DND-41 (cell line): ENCODE measurements around the gene MEMO1.
A peak's percentile ranks its signal among the peaks of the same experiment; 100 is the strongest.

Source experiments
- ATAC-seq: fragments of 200-7000 bp; cut with Tn5 transposase; 3 replicates; pipeline ENCODE4 v1.9.1; 2021; ENCODE audit warnings: low read depth; ENCODE audit not compliant: insufficient read depth
- DNase-seq: peaks from one replicate; pipeline ENCODE4 v3.0.0-alpha.2; 2020
- H2AFZ ChIP-seq: 2 replicates; pipeline ENCODE4 v1.6.0; 2012; ENCODE audit warnings: low read depth, low read length
- H3K27ac ChIP-seq: 2 replicates; pipeline ENCODE4 v1.5.1; 2012; ENCODE audit warnings: low read length, inconsistent platforms
- H3K27me3 ChIP-seq: fragments of 200-600 bp; sonication (generic); 2 replicates; pipeline ENCODE4 v1.6.0; 2012; ENCODE audit warnings: low read length, mild to moderate bottlenecking, inconsistent platforms; ENCODE audit not compliant: insufficient read depth, poor library complexity
- H3K36me3 ChIP-seq: 2 replicates; pipeline ENCODE4 v1.5.1; 2012; ENCODE audit warnings: low read length, inconsistent platforms; ENCODE audit not compliant: insufficient read depth
- H3K4me1 ChIP-seq: 2 replicates; pipeline ENCODE4 v1.5.1; 2012; ENCODE audit warnings: mild to moderate bottlenecking, low read length; ENCODE audit not compliant: insufficient read depth
- H3K4me2 ChIP-seq: 2 replicates; pipeline ENCODE4 v1.6.0; 2012; ENCODE audit warnings: mild to moderate bottlenecking, moderate library complexity, low read length, inconsistent platforms; ENCODE audit not compliant: insufficient read depth
- H3K4me3 ChIP-seq, 2 experiments: fragments of 200-600 bp in 1 of 2; shearing (Covaris generic) in 1 of 2; 2 replicates each; pipeline ENCODE4 v1.5.1; 2012 to 2016; ENCODE audit warnings: inconsistent platforms in 2 of 2, low read length in 2 of 2, mild to moderate bottlenecking in 2 of 2, low read depth in 1 of 2, moderate library complexity in 1 of 2
- H3K79me2 ChIP-seq: 2 replicates; pipeline ENCODE4 v1.6.0; 2012; ENCODE audit warnings: low read length, inconsistent platforms; ENCODE audit not compliant: insufficient read depth
- H3K9ac ChIP-seq: 2 replicates; pipeline ENCODE4 v1.6.0; 2012; ENCODE audit warnings: low read depth, mild to moderate bottlenecking, inconsistent platforms, low read length, moderate library complexity
- H3K9me3 ChIP-seq: 2 replicates; pipeline ENCODE4 v1.5.1; 2012; ENCODE audit warnings: low read length, moderate library complexity, mild to moderate bottlenecking, inconsistent platforms; ENCODE audit not compliant: insufficient read depth, severe bottlenecking
- H4K20me1 ChIP-seq: 2 replicates; pipeline ENCODE4 v1.6.0; 2012; ENCODE audit warnings: low read length; ENCODE audit not compliant: insufficient read depth
- EZH2 ChIP-seq: IDR thresholded peaks from 3 replicates; pipeline ENCODE4 v1.6.1; 2012; ENCODE audit warnings: borderline replicate concordance, low read depth, mild to moderate bottlenecking, moderate library complexity, low read length, inconsistent platforms; ENCODE audit not compliant: severe bottlenecking
- TF ChIP-seq, protein P1 (sequence below): IDR thresholded peaks from 2 replicates; pipeline ENCODE4 v1.5.1; 2012; ENCODE audit warnings: borderline replicate concordance, low read length, moderate library complexity, mild to moderate bottlenecking; ENCODE audit not compliant: poor library complexity, severe bottlenecking; ENCODE audit errors: extremely low read depth

Gene MEMO1

DNA sequence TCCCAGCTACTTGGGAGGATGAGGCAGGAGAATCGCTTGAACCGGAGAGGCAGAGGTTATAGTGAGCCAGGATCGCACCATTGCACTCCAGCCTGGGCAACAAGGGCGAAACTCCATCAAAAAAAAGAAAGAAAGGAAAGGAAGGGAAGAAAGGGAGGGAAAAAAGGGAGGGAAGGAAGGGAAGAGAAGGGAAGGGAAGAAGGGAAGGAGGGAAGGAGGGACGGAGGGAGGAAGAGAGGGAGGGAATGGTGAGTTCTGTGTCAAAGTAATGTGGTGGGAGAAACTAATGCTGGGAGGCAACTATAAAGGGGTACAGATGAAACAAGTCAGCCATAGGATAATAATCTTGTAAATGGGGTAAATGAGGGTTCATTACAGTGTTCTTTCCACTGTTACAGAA is 45.7 kb downstream of the MEMO1 start:
- Histone ChIP-seq H2AFZ (no peak overlapping the region), H3K27ac (no peak overlapping the region), H3K27me3 (no peaks in the 10 kb centered on the region), H3K9ac (no peak overlapping the region), H3K4me1 (no peaks in the 10 kb centered on the region), H3K4me3 (no peak overlapping the region), H3K9me3 (no peaks in the 10 kb centered on the region), H4K20me1 (peaks cover 15% of the 10 kb centered on the region), H3K79me2 (peaks cover 67% of the 10 kb centered on the region), H3K4me2 (no peak overlapping the region), H3K36me3 (peaks cover 3% of the 10 kb centered on the region; the same call in 1 of the 2 replicates)
- ATAC-seq (no peak), DNase-seq (no peak)
- TF ChIP-seq, protein P1, sequence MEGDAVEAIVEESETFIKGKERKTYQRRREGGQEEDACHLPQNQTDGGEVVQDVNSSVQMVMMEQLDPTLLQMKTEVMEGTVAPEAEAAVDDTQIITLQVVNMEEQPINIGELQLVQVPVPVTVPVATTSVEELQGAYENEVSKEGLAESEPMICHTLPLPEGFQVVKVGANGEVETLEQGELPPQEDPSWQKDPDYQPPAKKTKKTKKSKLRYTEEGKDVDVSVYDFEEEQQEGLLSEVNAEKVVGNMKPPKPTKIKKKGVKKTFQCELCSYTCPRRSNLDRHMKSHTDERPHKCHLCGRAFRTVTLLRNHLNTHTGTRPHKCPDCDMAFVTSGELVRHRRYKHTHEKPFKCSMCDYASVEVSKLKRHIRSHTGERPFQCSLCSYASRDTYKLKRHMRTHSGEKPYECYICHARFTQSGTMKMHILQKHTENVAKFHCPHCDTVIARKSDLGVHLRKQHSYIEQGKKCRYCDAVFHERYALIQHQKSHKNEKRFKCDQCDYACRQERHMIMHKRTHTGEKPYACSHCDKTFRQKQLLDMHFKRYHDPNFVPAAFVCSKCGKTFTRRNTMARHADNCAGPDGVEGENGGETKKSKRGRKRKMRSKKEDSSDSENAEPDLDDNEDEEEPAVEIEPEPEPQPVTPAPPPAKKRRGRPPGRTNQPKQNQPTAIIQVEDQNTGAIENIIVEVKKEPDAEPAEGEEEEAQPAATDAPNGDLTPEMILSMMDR = no peak
- no peak for TF ChIP-seq EZH2

DNA sequence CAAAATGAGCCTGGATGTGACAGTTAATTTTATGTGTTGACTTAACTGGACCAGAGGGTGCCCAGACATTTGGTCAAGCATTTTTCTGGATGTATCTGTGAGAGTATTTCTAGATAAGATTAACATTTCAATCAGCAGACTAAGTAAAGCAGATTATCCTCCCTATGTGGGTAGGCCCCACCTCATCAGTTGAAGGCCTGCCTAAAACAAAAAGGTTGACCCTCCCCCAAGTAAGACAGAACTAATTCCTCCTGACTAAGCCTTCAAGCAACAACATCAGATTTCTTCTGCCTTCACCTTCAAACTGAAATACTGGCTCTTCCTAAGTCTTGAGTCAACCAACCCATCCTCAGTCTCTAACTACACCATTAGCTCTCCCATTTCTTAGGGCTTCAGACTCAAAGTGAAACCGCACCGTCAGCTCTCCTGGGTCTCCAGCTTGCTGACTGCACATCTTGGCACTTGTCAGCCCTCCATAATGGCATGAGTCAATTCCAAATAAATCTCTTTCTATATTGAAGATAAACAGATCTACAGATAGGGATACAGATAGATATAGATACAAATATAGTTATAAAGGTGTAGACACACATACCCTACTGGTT is 47.9 kb downstream of the MEMO1 start:
- Histone ChIP-seq H3K36me3 (peaks cover 3% of the 10 kb centered on the region; the same call in 1 of the 2 replicates), H3K27me3 (no peaks in the 10 kb centered on the region), H3K79me2 (peaks cover 79% of the 10 kb centered on the region), H3K4me1 (no peaks in the 10 kb centered on the region), H3K4me3 (no peak overlapping the region), H3K9me3 (no peaks in the 10 kb centered on the region), H3K4me2 (no peak overlapping the region), H4K20me1 (peaks cover 22% of the 10 kb centered on the region), H3K27ac (no peak overlapping the region), H2AFZ (no peak overlapping the region), H3K9ac (no peak overlapping the region)
- ATAC-seq = no peak
- no peak for DNase-seq
- TF ChIP-seq, protein P1 = no peak
- TF ChIP-seq EZH2 = no peak

DNA sequence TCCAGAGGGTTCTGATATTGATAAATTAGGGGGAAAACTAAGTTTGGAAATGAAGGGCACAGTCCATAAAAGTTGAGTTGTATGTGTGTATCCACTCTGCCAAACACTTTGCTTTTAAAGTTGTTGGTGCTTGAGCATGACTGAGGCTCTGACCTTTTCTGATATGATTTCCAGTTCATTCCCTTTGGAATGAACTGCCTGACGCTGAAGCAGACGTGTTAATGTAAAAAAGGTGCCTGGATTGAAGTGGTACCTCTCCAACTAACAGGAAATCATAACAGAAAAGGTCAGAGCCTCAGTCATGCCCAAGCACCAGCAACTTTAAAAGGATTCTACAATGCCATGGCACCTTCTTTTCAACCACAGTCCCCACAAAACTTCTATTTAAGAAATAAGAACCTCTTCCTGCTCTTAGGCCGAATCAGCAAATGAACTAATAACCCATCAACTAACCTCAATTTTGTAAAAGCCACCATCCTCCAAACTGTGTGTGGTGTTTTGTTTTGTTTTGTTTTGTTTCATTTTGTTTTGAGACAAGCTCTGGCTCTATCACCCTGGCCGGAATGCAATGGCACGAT is 52.6 kb downstream of the MEMO1 start:
- no peak overlapping the region for H3K9ac ChIP-seq
- H3K36me3 ChIP-seq = peaks cover 5% of the 10 kb centered on the region; the same call in 1 of the 2 replicates
- no peak overlapping the region for H2AFZ ChIP-seq
- no peak overlapping the region for H3K4me2 ChIP-seq
- H3K9me3 ChIP-seq = no peaks in the 10 kb centered on the region
- peaks cover 89% of the 10 kb centered on the region for H3K79me2 ChIP-seq
- no peak overlapping the region for H3K27ac ChIP-seq
- no peak for DNase-seq
- H4K20me1 ChIP-seq = peaks cover 18% of the 10 kb centered on the region
- H3K4me1 ChIP-seq = no peaks in the 10 kb centered on the region
- TF ChIP-seq EZH2 = no peak
- TF ChIP-seq, protein P1 = no peak
- H3K4me3 ChIP-seq = no peak overlapping the region
- ATAC-seq = peak; percentile 31; the same call in 1 of the 3 replicates
- no peaks in the 10 kb centered on the region for H3K27me3 ChIP-seq
